ENCODE results near the gene ROCK2.

Gene ROCK2

DNA sequence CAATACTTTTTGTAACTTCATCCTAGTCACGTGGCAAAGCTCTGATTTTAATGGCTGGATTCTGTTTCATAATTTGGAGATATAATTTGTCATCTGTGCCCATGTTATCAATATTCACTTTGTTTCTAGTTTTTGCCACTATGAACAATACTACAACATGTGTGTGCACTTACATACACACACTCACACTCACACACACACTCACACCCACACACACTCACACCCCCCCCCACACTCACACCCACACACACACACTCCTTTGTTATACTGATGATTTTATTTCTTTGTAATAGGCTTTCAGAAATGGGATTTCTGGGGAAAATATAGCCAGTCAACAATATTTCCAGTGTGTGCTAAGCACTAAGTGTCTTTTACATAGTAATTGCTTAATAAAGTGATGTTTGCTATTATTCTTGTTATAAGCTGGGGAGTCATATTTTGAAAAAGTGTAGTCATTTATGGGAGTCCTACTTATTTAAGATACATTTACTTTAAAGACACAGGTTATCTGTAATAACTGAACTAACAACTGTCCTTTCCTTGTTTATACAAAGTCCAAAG is 22.8 kb upstream of the ROCK2 start:
- DNase-seq (ENCODE audit: low read depth in 2 of 2), result no peak

DNA sequence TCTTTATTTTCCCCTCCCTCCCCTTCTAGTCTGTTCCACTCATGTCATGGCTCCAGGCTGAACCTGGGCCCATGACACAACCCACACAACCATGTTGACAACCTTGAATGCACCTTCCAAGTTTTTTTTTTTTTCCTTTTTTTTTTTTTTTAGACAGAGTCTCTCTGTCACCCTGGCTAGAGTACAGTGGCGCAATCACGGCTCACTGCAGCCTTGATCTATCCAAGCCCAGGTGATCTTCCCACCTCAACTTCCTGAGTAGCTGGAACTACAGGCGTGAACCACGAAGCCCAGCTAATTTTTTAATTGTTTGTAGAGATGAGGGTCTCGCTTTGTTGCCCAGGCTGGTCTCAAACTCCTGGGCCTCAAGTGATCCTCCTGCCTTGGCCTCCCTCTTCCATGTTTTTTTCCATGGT is 21.9 kb upstream of the ROCK2 start:
- no peak for DNase-seq (ENCODE audit: low read depth in 2 of 2)

DNA sequence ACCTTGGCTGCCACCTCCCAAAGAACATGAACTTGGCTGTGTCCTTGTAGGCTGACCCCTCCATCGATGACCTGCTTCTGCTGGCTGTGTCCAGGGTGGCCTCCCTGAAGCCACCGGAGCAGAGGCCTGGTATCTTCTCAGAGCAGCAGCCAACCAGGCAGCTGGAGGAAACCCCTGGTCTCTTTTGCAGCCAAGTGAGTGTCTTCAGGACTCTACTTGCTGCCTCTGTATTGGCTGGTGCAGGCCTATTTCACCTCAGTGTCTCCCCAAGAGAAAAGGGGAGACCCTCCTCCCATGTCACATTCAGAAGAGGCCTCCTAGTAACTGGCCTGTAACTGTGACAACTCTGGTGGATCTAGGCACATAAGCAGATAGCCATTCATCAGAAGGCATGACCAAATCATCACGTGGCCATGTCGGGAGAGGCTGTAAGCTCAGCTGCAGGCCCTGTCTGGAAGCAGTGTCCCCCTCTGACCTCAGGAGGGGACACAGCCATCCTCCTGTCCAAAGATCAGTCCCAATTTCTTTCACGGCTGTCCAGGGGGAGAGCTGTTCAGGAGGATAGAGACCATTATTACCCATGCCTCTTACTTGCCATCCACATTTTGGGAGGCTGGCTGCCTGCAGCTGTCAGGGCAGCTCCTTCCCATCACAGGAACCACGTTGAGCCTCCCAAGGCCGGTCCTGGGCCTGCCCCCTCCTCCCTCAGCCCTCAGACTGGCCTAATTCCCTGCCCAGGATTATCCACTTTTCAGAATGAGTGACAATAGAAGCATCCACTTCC is 20.9 kb upstream of the ROCK2 start:
- DNase-seq (ENCODE audit: low read depth in 2 of 2), result no peak

DNA sequence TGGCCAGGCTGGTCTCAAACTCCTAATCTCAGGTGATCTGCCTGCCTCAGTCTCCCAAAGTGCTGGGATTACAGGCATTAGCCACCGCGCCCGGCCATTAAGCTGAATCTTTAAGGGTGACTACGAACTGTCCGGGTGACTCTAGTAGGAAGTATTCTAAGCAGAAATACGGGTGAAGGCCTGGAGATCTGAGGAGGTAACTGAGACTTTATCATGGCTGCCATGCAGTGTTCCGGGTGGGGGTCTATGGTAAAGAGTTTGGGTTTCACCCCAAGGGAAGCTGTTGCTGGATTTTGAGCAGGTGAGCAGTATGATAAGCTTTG is 20.1 kb upstream of the ROCK2 start:
- DNase-seq (ENCODE audit: low read depth in 2 of 2), result no peak

DNA sequence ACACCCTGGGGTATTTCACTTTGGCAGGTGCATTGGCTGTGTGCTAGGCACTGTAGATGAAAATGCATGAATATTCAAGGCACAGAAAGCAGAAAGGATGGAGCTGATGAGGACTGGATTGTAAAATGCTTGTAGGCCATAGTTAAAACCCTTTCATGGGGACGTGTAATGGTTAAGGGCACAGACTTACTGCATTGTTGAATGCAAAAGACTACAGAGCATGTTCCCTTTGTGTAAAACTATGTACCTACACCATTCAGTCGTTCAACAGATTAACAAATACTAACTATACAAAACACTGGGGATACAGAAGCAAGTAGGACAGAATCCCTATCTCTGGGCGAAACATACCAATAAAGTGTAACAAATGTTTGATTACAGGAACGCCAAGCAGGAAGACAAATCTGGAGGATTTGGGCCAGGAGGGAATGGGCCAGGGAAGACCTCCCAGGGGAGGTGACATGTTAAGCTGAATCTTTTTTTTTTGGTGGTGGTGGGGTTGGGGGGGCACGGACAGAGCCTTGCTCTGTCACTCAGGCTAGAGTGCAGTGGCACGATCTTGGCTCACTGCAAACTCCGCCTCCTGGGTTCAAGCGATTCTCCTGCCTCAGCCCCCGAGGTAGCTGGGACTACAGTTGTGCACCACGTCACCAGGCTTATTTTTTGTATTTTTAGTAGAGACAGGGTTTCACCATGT is 19.6 kb upstream of the ROCK2 start:
- no peak for DNase-seq (ENCODE audit: low read depth in 2 of 2)

DNA sequence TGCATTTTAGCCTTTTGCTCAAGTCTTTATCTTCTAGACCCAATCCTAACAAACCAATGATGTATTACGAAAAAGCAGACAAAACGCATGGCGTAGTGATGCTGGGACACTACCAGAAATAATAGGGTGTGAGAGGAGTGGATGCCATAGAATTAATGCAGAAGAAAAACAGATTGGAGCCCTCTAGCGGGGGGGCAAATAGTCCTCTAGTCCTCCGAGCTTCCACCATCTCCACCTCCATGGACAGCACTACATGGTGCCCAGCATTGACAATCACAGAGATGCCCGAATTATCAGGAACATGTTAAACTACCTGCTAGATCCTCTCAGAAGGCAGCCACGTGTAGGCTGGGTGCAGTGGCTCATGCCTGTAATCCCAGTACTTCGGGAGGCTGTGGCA is 15.4 kb upstream of the ROCK2 start:
- no peak for DNase-seq (ENCODE audit: low read depth in 2 of 2)

DNA sequence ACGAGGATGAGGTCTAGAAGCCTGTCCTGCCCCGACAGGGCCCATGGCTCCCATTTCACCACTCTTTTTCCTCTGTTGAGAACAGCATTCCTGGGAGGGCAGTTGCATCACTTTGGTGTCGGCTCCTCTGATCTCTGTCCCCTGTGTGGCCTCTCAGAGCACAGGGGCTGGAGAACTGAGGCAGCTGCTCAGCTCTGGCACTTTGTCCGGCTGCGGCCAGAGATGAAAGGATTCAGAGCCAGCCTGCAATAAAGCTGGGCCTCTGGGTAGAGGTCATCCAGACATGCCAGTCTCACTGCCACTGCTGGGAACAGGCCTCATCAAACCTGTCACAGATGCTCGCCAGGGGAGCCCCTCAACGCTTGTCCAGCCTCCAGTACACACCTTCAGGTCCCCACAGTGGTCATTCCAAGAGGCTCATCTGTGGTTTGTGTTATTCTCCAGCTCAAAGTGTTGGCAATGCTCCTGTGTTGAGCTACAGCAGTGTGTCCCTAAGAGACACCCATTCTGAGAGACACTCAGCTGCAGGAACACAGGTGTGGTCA is 13.1 kb upstream of the ROCK2 start:
- no peak for DNase-seq (ENCODE audit: low read depth in 2 of 2)

DNA sequence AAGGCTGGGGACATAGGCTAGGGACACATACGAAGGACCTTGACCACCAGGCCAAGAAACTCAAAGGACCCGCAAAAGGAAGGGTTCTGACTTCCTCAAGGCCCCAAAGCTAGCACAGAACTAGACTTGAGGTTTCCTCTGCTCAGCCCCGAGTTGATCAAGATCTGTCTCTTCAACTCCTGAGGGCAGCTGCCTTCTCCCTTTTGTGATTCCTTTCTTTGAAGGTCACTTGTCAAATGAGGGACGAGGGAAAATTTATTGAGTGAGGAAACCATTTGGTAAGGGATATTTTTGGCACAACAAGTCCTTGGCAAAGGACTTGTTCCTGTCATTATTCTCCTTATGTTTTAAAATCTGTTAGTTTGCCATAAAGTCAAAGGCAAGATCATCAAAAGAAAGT is 12.3 kb upstream of the ROCK2 start:
- no peak for DNase-seq (ENCODE audit: low read depth in 2 of 2)

DNA sequence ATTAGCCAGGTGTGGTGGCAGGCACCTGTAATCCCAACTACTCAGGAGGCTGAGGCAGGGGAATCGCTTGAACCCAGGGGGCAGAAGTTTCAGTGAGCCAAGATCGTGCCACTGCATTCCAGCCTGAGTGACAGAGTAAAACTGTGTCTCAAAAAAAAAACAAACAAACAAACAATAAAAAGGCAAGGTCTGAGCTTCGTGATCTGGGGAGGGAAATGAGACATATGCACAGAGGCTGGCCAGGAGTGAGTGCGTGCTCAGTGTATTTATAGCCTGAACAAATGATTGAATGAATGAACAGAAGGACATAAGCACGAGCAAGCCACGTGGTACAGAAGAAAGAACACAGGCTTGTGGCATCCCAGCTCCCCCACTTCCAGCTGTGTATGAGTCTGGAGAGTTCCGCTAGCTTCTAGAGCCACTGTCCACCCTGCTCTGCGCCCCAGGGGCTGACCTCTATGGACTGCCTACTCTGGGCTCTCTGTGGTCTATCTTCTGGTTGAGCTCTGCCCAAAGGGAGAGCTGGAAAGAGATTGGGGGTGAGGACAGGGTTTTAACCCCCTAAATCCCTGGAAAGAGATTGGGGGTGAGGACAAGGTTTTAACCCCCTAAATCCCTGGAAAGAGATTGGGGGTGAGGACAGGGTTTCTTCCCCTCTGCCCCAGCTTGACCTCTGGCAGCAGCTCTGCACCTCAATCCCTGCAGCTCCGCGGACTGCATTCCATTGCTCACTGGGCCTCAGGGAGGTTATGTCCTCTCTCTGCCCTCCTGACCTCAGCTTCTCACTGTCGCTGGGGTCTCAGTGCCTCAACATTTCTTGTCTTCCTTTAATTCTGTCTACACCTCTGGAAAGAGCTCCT is 11.0 kb upstream of the ROCK2 start:
- DNase-seq (ENCODE audit: low read depth in 2 of 2), result no peak

DNA sequence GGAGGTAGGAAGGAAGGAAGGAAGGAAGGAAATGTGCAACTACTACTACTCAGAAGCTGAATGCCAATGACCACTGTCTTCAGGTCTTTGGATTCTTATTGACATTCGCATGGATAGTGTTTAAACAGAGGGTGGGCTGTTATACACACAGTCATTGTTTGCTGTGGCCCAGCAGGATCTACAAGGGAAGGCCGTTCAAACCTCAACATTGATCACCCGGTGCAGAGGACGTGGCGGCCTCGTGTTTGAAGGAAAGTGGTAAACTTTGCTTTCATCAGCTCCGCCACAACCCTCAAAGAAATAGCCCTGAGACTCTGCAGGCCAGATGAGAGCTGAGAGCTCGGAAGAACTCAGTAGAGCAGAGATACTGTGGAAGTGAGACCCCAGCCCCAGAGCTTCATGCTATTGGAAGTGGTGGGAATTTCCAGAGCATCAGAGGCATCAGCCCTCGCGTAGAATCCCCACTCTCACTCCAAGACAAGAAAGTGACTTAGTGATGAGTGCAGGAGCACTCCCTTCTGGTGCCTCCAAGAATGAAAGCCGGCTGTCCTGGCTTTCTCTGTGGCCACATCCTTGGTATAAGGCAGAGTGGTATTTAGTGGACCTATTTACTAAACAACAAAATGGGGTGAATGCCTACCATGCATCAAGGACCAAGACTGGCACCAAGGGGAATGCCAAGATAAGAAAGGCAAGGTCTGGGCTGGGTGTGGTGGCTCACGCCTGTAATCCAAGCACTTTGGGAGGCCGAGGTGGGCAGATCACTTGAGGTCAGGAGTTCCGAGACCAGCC is 10.1 kb upstream of the ROCK2 start:
- no peak for DNase-seq (ENCODE audit: low read depth in 2 of 2)

DNA sequence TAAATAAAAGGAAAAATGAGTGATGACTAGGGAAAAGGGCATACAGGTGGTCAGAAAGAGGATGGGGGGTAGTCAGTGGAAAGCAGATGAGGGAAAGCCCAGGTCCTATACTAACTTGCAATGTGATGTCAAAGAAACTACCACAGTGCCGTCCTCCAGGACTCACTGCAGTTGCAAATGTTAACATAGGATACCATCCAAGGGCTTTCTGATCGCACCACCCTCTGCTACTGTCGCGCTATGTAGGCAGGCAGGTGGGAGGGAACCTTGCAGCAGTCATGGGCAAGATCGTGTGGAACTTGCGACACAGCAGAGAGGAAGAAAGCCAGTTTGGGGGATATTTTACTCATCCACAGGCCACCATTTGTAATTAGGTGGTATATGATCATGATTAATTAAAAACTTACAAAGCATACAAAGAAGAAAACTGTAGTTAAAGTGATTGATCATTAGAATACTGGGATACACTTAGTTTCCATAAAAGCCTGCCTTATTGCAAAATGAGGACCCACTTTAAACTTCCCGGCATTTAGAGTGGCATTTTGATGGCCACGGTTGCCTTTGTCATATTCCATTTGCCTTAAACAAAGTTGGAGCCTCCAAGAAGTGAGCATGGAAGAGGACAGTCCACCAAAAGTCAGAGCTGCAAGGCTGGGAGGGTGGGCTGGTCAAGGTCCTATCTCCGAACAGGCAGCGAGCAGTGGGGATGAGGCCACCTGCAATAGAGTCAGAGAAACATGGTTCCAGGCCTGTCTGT is 8.5 kb upstream of the ROCK2 start:
- DNase-seq (ENCODE audit: low read depth in 2 of 2), result no peak

DNA sequence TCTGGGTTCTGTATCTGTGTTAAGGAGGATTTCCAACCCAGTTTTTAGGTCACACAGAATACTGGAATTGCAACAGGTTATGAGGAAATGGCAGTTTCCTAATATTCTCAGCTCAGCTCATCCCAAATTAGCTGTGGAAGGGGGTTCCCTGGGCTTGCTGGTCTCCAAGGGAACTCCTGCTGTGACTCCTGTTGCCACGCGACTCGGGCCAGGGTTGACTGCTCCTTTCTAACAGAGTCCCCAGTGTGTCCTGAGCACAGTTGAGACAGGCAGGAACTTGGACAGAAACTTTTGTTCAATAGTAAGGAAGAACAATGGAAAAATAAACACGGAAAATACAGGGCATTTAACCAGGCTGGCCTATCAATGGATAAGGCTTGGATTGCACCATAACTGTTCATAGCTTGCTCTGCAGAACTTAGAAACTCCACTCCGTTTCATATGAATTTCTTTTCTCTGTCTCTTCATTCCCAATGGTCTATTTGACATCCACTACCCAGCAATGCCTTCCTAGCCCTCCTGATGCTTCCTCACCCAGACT is 3.8 kb upstream of the ROCK2 start:
- no peak for DNase-seq (ENCODE audit: low read depth in 2 of 2)

DNA sequence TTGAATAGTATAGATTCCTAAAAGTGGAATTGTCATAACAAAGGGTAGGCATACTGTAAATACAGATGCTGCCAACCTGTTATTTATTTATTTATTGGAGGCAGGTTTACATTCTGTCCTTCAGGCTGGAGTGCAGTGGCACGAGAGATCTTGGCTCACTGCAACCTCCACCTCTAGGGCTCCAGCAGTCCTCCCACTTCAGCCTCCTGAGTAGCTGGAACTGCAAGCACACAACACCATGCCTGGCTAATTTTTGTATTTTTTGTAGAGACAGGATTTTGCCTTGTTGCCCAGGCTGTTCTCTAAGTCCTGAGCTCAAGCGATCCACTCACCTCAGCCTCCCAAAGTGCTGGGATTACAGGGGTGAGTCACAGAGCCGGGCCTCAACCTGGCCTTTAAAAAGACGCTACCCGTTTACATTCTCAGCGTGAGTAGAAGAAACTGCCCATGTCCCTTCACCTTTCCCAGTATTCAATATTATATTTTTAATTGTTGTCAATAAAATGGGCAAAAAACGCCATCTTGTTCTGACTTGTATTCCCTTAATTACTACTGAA is 3.0 kb upstream of the ROCK2 start:
- DNase-seq (ENCODE audit: low read depth in 2 of 2), result no peak

DNA sequence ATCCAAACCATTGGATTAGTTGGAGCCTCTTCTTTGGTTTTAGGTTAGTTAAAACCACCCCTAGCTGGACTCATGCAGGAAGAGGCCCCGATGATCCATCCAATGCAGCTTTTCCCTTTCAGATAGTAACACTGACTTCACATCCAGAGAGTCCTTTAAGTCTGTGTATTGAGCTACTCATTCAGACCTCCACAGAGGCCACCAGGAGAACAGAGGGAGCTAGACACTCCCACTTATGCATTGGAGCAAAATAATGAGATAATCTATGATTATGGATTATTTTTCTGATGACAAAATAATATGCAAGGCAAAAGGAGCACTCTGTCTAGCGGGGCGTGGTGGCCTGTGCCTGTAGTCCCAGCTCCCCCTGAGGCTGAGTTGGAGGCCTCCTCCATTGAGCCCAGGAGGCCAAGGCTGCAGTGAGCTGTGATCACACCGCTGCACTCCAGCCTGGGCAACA is 1.6 kb upstream of the ROCK2 start:
- no peak for DNase-seq (ENCODE audit: low read depth in 2 of 2)

DNA sequence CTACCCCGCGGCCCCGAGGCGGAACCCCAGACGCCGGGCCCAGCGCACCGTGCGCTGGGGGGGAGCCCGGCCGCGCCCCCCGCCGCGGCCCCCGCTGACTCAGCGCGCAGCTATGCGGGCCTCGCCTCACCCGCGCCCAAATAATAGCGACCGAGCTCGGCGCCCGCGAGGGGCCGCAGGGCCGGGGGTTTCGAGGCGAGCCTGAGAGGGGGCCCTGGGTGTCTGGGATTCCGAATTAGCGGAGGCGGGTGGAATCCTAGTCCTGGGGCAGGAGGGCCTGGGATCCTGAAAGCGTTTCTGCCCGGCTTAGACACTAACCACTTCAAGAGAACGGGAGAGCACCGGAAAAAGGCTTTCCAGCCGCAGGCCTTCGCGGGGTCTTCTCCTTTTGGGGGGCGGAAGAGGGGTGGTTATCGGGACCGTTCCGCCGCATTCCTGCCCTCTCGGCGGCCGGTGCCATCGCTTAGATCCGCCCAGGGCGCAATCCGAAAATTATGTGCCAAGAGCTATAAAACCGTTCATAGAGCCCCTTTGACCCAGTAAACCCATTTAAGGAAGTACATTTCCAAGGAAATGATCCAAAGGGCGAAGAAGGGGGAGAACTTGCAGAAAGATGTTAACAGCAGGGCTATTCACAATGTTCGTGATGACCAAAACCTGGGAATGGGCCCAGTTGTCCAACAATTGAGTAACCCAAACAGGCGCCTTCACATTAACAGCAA is 681 bp upstream of the ROCK2 start:
- peak; percentile 46 to 52 for DNase-seq (ENCODE audit: low read depth in 2 of 2)

DNA sequence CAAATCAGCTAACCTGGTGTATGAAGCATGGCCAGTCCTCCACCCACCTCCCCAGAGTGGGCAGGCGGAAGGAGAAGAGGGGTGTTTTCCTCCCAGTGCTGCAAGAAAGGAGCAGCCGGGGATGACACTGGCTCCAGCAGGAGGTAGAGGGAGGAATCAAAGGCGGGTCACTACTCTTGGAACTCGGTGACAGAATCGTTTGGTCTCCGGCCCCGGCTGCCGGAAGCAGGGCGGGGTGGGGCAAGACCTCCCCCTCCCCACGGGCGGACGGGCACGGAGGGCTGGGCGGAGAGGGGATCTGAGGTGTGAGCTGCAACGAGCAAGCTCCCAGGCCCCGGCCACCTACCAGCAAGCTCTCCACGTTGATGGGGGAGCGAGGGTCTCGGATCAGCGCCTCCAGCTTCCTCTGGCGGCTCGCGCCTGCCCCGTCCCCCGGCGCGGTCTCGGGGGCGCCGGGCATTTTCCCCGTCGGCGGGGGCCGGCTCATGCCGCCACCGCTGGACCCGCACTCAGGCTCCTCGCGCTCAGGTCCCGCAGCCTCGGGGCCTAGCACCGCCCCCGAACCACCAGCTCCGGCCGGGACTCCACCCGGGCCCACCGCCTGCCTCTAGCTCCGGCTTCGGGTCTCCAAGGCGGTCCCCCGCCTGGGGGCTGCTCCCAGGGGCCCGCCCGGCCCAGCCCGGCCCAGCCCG is 640 bp downstream of the ROCK2 start:
- no peak for DNase-seq (ENCODE audit: low read depth in 2 of 2)

DNA sequence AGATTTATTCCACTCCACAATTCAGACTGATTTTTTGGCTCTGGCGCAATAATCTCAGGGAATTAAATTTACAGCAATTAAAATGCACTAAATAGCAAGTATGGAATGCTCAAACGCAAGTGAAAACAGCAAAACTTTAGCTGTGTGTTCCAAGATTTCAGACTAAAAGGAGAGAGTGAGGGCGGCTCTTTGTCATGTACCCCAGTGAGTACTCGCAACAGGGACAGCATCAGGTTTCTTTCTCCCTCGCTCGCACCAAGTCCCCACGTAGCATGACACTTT is 1.1 kb downstream of the ROCK2 start:
- DNase-seq (ENCODE audit: low read depth in 2 of 2), result no peak

DNA sequence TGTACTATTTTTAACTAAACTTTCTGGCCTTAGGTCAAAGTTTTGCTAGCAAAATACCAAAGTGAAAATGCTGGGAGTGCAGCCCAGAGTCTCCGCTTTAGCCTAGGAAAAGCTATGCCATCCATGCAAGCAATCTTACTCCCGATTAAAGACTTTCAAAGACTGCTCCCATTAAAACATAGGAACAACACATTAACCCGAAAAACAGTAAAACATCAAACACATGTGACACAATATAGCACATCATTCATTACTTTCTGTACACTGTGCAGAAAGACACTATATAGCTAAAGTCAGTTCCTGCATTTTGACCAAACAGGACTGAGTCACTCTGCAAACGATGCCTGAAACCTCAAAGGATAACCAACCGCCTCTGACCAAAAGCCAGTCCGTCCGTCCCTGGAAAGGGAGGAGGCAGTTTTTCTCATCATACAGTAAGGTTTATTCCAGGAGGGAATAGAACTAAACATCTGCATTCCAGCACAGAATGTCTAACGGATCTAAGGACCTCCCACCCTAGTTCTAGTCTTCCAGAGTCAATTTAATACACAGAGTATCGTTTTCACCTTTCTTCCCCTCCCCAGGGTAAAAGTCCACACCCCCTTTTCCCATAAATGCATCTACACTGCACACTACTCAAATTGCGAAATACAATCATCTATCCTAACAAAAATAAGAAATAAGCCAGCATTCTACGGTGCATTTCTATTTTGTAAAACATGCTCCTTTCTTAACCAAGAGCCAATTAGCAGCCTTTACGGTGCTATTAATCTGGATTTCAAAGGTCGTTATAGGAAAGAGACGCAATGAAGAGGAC is 1.7 kb downstream of the ROCK2 start:
- DNase-seq (ENCODE audit: low read depth in 2 of 2), result peak; percentile 32 to 48
